Hematopoietic multipotent progenitor cell (in vitro differentiated cells): Measurements from ENCODE around the gene TARBP2. TPM values are rescaled to one million over a fixed set of nuclear protein-coding genes. Genes with fewer than 3 reads are reported as not detected.

ENCODE experiments used
- DNase-seq, 3 donors: peaks; one replicate each; pipeline ENCODE4 v3.0.0-alpha.2; 2011 to 2015; ENCODE audit warnings: low read depth in 2 of 3, low spot score in 2 of 3
- total RNA-seq: library from RNA; depleted of rRNA; stranded (reverse); fragments of >200 nt; gene quantifications from one replicate; pipeline ENCODE4 v1.2.3, GENCODE V29; 2012

The TARBP2 gene
- total RNA-seq, 1 donor = 44.2 TPM

DNA sequence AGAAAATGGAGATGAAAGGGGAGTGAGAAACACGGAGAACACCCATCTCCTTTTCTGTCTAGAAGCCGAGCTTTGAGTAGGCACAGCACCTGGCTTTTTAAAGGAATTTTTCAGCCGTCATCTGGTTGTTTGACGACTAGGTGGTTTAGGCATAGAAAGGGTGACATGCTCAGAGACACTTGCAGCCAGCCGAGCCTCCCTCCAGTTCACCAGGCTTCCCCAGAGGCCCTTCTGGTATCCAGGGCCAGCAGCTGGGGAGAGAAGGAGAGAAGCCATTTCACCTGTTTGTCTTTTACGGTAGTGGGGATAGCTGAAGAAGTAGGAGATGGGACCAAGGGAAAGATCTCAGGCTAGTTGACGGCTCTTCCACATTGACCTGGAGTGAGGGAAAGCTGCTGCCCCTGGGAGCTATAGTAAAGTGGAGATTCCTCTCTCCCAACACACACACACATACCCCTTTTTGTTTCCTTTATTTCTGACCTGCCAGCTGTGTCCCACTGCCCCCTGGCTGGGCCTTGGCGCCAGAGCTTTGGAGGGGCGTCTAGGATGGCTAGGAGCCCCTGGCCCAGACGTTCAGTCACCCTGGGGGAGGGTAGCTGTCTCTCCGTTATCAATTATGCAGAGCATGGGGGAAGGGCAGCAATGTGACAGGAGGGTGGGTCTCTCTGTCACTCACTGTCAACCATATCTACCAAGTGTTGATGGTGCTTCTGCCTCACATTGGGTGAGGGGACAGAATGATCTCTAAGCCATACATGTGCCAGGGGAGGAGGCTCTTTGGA lies 7.3 kb upstream of the TARBP2 start:
- no peak for DNase-seq

DNA sequence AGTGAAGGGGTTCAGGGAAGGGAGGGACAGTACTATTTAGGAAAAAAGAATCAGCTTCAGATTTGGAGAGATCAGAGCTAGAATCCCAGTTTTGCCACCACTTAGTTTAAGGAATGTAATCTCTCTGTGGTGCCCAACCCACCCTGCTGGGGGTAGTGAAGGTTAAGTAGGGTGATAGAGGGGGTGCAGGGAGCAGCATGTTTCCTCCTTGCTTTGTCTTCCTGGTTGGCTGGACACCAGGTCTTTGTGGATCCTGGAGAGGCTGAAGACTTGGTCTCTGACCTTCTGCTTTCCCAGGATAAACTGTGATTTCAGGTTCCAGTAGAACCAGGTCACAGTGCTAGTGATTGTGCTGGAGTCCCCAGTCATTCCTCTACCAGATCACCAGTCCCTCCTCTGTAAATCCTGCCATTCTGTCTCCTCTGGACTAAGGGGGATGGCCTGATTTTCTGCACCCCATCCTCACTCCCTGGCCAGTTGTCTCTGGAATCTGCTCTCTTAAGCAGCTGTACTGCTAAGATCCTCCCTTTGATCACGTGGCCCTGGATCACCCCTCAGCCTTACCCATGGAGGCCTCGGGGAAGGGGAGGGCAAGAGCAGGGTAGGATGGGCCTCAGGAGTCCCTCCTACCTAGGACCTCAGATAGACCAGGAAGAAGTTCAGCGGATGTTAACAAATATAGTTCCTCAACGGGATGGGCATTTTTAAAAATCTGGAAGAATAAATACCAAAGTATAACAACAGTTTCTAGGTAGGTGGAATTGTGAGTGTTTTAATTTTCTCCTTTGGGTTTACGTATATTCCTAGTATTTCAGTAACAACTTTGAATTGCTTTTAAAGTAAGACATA lies 5.0 kb upstream of the TARBP2 start:
- DNase-seq = peak in 1 of 3 donors; percentile 25

DNA sequence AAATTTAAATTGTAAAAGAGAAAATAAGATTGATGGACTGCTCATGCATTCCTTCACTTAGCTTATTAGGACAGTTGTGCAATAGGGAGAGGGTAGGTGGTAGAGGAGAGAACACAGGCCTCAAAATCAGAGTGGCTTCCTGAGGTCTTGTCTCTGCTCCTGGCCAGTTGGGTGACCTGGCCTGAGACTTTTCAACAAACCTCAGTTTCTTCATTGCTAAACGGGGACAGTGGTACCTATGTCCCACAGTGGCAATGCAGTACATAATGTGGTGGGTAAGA lies 4.4 kb upstream of the TARBP2 start:
- no peak for DNase-seq

DNA sequence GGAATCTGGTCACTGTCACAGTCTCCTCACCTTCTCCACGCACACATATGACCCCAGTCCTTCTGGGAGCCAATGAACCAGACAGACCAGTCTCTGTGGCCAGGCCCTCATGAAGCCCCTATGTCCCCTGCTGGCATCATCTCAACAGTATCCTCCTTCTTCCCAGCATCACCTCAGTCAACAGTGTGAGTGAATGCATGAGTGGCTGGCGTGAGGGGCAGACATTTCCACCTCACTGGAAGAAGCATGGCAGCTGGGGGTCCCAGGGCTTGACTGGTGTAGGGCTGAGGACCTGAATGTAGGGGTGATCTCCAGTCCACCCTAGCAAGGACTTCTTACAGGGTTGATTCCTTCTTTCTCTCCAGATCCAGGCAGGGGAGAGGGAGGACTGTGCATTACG lies 3.6 kb upstream of the TARBP2 start:
- no peak for DNase-seq

DNA sequence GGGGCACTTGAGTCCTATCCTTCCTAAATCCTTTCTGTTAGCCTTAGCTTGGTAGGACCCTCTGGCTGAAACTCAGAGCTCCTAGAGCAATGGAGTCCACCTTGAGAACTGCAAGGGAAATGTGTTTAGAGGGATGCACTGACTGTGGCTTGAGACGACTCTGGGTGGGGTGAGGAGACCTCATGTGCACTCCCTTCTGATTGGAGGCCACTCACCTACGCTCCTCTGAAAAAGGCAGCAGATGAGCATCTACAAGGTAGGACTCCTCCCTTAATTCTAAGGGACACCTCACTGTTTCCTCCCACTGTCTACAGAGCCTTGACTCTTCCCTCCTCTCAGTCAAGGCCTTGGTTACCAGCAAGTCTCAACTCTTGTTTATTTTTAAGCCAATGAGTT lies 2.9 kb upstream of the TARBP2 start:
- DNase-seq = no peak

DNA sequence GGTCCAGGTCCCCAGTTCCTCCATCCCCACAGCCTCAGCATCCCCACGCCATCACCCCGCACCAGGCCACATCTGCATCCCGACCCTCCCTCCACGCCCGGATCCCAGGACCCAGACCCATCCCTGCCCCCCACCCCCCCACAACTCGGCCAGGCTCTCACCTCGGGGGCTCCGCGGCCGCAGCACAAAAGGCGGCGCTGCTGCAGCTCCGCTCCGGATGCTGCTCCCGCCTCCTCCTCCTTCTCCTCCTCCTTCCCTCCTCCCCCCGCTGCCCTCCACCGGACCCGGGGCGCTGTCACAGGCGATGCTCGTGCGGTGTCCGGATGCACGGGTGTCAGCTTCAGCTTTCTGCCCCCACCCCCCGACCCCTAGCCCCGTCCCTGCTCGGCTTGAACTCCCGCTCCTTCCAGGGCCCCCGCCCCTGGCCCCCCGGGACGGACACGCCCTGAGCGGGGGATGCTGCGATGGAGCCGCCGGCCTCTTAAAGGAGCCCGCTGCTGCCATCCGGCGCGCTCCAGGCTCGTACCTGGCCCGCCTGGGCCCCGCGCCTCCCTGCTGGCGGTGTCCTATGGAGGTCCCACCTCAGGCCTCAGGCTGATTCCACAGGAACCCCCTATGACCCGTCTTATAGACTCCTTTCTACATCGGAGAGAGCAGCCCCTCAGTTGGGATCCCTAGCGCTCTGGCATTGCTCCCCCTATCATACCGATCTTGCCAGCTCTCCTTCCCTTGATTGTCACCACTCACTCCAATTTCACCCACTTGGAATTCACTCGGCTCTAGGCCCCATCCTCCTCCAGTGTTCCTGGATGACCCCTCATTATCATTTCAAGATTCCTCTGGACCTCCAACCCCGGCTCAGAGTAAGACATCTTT lies 1.6 kb upstream of the TARBP2 start, which contains the start of gene MAP3K12:
TSS of gene MAP3K12 (minus strand) at position 193 of the 876 bp plus-strand sequence. CDS start 12,067 bp downstream, outside the sequence.
- DNase-seq = peak in 2 of 3 donors; percentile 20 to 39

- DNase-seq = peak in 2 of 3 donors; percentile 49 to 61
These were observed 824 bp upstream of the TARBP2 start for GRCh38 chr12:53500142-53500775.

DNA sequence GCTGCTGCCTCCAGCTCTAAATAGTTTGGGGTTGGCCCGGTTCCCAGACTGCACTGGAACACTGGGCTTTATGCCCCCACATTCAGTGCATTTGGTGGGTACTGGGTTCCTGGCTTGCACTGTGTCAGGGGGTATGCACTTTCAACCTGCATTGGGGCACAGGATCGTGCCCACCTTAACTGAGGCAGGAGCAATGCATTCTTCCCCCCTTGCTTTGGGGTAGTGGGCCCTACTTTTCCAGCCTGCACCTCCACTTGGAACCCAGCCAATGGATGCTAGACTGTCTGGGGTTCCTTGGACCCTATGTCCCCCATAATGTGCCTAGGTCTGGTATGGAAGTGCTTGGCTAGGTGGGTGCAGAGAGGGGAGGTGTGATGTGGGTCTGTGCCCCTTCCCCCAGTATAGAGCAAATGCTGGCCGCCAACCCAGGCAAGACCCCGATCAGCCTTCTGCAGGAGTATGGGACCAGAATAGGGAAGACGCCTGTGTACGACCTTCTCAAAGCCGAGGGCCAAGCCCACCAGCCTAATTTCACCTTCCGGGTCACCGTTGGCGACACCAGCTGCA lies 615 bp downstream of the TARBP2 start:
- no peak for DNase-seq

- no peak for DNase-seq
These were observed 1.2 kb downstream of the TARBP2 start for GRCh38 chr12:53502331-53502730.

GRCh38 chr12:53502983-53503728 lies 2.1 kb downstream of the TARBP2 start:
- DNase-seq = no peak

DNA sequence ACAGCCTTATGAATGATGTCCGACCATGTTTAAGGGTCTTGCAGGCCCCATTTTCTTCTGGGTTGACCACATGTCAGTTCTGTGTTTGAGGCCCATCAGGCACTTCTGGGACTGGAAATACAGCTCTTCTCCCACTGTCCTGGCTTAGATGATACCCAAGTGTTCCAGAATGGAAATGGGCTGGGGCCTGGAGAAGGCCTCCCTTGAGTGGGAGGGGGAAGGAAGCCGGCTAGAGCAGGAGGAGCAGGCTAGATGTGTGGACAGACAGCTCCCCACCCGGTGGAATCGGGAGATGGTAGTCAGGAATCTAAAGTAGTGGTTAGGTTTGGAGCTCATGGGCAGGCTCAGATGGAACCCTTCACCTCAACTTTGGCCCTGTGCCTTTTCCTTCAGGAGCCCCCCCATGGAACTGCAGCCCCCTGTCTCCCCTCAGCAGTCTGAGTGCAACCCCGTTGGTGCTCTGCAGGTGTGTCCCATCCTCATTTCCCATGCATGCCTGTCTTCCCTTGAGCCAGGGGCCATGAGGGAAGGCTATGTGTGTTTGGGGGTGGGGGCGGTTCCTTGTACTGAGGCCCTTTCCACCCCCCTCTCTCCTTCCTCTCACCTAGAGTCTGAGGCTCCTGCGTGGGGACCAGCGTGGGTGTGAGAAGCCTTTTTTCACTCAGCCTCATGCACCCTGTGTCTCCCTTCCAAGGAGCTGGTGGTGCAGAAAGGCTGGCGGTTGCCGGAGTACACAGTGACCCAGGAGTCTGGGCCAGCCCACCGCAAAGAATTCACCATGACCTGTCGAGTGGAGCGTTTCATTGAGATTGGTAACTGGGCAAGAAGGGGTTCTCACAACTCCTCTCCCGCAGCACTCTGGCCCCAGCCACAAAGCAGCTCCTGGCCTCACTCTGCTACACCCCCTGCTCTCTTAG lies 3.2 kb downstream of the TARBP2 start:
- DNase-seq = no peak

- DNase-seq = no peak
These were observed 4.0 kb downstream of the TARBP2 start for GRCh38 chr12:53505086-53505485.

DNA sequence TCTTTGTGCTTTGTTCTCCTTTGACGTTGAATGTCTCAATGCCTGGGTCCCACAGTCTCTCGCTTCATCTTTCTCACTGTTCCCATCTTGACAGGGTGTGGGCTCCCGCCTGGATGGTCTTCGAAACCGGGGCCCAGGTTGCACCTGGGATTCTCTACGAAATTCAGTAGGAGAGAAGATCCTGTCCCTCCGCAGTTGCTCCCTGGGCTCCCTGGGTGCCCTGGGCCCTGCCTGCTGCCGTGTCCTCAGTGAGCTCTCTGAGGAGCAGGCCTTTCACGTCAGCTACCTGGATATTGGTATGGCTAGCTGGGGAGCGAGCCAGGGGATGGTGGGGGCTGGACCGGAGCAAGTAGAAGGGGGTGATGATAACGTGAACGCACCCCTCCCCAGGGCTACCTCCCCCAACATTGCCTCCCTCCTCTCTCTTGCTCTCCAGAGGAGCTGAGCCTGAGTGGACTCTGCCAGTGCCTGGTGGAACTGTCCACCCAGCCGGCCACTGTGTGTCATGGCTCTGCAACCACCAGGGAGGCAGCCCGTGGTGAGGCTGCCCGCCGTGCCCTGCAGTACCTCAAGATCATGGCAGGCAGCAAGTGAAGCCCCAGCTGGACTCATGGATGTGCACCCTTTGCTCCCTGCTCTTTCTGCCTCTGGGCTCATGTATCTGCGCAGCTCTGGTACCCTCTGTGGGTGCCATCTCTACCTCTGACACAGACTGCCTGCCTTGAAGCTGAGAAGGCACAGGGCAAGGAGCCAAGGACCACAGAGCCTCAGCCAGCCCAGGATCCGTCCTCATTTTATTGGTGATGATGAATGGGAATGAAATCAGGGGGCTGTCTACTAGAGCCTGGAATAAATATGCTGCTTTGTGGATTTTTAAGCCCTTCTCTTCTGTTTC lies 4.7 kb downstream of the TARBP2 start:
- no peak for DNase-seq

DNA sequence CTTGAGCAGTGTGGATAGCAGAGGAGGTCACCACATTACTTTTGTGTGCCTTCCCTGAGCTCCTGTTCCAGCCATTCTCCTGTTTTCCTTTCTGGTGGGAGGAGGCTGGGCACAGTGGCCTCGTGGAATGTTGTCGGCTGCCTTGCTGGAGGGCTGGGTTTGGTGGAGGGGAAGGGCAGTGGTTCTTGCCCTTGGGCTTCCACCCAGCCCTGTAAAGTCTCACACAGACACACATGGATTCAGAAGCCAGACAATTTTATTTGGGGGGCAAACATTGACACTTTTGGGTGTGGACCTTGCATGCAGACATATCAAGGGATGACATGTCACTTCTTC lies 5.3 kb downstream of the TARBP2 start:
- no peak for DNase-seq

- DNase-seq = no peak
These were observed 6.0 kb downstream of the TARBP2 start, which contains the start of gene NPFF for GRCh38 chr12:53506881-53507602. Gene NPFF (minus strand): TSS chr12:53507484. CDS start chr12:53507474, 10 bp downstream.

DNA sequence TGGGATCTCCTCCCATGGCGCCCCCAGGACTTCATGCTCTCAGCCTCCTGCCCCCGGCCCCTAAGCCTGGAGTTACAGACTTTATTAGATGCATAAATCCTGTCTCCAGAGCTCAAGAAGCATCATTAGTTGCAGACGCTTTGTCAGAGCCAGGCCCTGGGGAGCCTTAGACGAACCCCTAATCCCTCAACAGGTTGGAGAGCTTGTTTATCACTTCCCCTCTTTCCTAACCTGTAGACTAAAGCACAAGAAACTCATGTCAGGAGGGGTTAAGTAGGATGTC lies 6.5 kb downstream of the TARBP2 start:
- DNase-seq = no peak

DNA sequence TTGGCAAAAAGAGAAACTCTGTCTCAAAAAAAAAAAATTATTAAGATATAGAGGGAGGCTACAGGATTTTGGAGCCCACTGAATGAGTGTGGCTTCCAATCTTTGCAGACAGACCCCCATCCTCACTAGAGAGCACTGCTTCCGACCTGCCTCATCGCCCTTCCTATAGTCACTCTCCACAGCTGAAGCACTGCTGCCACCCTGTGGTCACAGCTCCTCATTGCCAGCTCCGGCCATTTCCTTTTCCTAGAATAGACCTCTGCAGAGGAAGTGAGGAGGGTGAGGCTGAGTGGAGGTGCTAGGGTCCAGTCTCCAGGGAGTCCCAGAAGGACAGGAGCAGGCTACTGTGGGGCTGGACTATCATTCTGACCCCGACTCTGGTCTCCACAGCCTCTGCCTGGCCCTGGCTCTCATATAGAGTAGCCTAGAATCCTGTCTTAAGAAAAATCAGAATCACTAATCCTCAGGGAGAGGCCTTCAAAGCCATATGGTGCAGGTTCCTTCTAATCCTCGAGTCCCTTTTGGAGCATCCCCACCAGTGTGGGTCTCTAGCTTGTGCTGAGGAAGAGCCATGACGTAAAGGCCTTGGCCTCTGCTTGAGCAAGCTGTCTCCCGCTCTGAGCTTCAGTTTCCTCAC lies 7.6 kb downstream of the TARBP2 start:
- peak; percentile 60 to 77 (median 65) for DNase-seq
